ENCODE results near the gene CEP135. TPM values are rescaled to one million over a fixed set of nuclear protein-coding genes. Genes with fewer than 3 reads are reported as not detected.

The CEP135 gene
- total RNA-seq, 2 experiments from 2014 or later = 21.6 to 32.7 TPM

- Histone ChIP-seq H3K4me3 (ENCODE audit: low read depth, low read length, poor library complexity, severe bottlenecking) (no peak overlapping the region), H3K9me3 (ENCODE audit: low read length) (no peaks in the 10 kb centered on the region), H3K79me2 (ENCODE audit: insufficient read depth, low read depth, low read length) (peaks cover 22% of the 10 kb centered on the region; the same call in 1 of the 2 replicates), H3K4me1 (ENCODE audit: insufficient read depth, low read length, poor library complexity, severe bottlenecking) (peaks cover 12% of the 10 kb centered on the region), H4K20me1 (ENCODE audit: insufficient read depth, low read length) (no peaks in the 10 kb centered on the region), H2AFZ (ENCODE audit: low read length) (no peak overlapping the region), H3K27ac (ENCODE audit: low read depth, low read length, poor library complexity, severe bottlenecking) (no peak overlapping the region), H3K4me2 (ENCODE audit: low read length) (no peak overlapping the region), H3K9me2 (ENCODE audit: insufficient read depth, low read length) (no peaks in the 10 kb centered on the region), H3K36me3 (ENCODE audit: insufficient read depth, low read length) (no peaks in the 10 kb centered on the region)
- CTCF ChIA-PET (ENCODE audit: unreplicated experiment) = no interaction called here
- TF ChIP-seq EZH2phosphoT487 (IDR thresholded peaks at IDR 0.05; ENCODE audit: borderline replicate concordance, low read depth, low read length) = no peak
- TF ChIP-seq CTCF (conservative IDR thresholded peaks at IDR 0.05; ENCODE audit: low read length) = no peak
- intact Hi-C loops (cut with micrococcal nuclease; ENCODE audit: unreplicated experiment) = loop anchor here (10.0 kb wide), 1 partner anchor 766 kb away; the partner anchor contains the start of gene SPINK2
- no TSS peak for BruUV-seq (replicated peaks)
- POLR2A ChIA-PET = interaction anchor here (1.0 kb wide), 1 partner anchor 9 kb away, joined by 3 read pairs; a partner anchor contains a TSS
- no peak for DNase-seq (ENCODE audit: low spot score)
These were observed 109.8 kb downstream of the CEP135 start for GRCh38 chr4:56058555-56058954.

- TF ChIP-seq CTCF (conservative IDR thresholded peaks at IDR 0.05; ENCODE audit: low read length) (no peak), EZH2phosphoT487 (IDR thresholded peaks at IDR 0.05; ENCODE audit: borderline replicate concordance, low read depth, low read length) (no peak)
- Histone ChIP-seq H2AFZ (ENCODE audit: low read length) (no peak overlapping the region), H4K20me1 (ENCODE audit: insufficient read depth, low read length) (no peaks in the 10 kb centered on the region), H3K9me3 (ENCODE audit: low read length) (no peaks in the 10 kb centered on the region), H3K4me2 (ENCODE audit: low read length) (no peak overlapping the region), H3K79me2 (ENCODE audit: insufficient read depth, low read depth, low read length) (peaks cover 11% of the 10 kb centered on the region; the same call in 1 of the 2 replicates), H3K4me3 (ENCODE audit: low read depth, low read length, poor library complexity, severe bottlenecking) (no peak overlapping the region), H3K36me3 (ENCODE audit: insufficient read depth, low read length) (no peaks in the 10 kb centered on the region), H3K9me2 (ENCODE audit: insufficient read depth, low read length) (no peaks in the 10 kb centered on the region), H3K27ac (ENCODE audit: low read depth, low read length, poor library complexity, severe bottlenecking) (no peak overlapping the region), H3K4me1 (ENCODE audit: insufficient read depth, low read length, poor library complexity, severe bottlenecking) (peaks cover 3% of the 10 kb centered on the region)
- no peak for DNase-seq (ENCODE audit: low spot score)
- POLR2A ChIA-PET = interaction anchor here (2.7 kb wide), 1 partner anchor 8 kb away, joined by 13 read pairs; no protein-coding TSS in a partner anchor
- no TSS peak for BruUV-seq (replicated peaks)
- intact Hi-C loops (cut with micrococcal nuclease; ENCODE audit: unreplicated experiment) = no loop called here
- CTCF ChIA-PET (ENCODE audit: unreplicated experiment) = no interaction called here
These were observed 111.3 kb downstream of the CEP135 start for GRCh38 chr4:56060036-56060435.

- no TSS peak for BruUV-seq (replicated peaks)
- peaks cover 6% of the 10 kb centered on the region; the same call in 1 of the 2 replicates for H4K20me1 ChIP-seq (ENCODE audit: insufficient read depth, low read length)
- H2AFZ ChIP-seq (ENCODE audit: low read length) = no peak overlapping the region
- no peaks in the 10 kb centered on the region for H3K4me1 ChIP-seq (ENCODE audit: insufficient read depth, low read length, poor library complexity, severe bottlenecking)
- no peak for DNase-seq (ENCODE audit: low spot score)
- H3K9me3 ChIP-seq (ENCODE audit: low read length) = no peaks in the 10 kb centered on the region
- ChIA-PET CTCF (ENCODE audit: unreplicated experiment) (no interaction called here), POLR2A (interaction anchor here (1.2 to 2.7 kb wide), 2 partner anchors 10 to 12 kb away, joined by 5 to 13 read pairs; no protein-coding TSS in a partner anchor)
- no peak overlapping the region for H3K27ac ChIP-seq (ENCODE audit: low read depth, low read length, poor library complexity, severe bottlenecking)
- no peaks in the 10 kb centered on the region for H3K36me3 ChIP-seq (ENCODE audit: insufficient read depth, low read length)
- TF ChIP-seq CTCF (conservative IDR thresholded peaks at IDR 0.05; ENCODE audit: low read length) = no peak
- no peak for TF ChIP-seq EZH2phosphoT487 (IDR thresholded peaks at IDR 0.05; ENCODE audit: borderline replicate concordance, low read depth, low read length)
- H3K4me3 ChIP-seq (ENCODE audit: low read depth, low read length, poor library complexity, severe bottlenecking) = no peak overlapping the region
- no peak overlapping the region for H3K4me2 ChIP-seq (ENCODE audit: low read length)
- no peaks in the 10 kb centered on the region for H3K9me2 ChIP-seq (ENCODE audit: insufficient read depth, low read length)
- peaks cover 3% of the 10 kb centered on the region; the same call in 1 of the 2 replicates for H3K79me2 ChIP-seq (ENCODE audit: insufficient read depth, low read depth, low read length)
- intact Hi-C loops (cut with micrococcal nuclease; ENCODE audit: unreplicated experiment) = no loop called here
These were observed 113.4 kb downstream of the CEP135 start for GRCh38 chr4:56062106-56062505.

All from OCI-LY7 (cell line).